H1 (cell line): ENCODE results near the gene DCHS1. TPM values are rescaled to one million over a fixed set of nuclear protein-coding genes. Genes with fewer than 3 reads are reported as not detected.

Experiments used
- CTCF ChIA-PET: fragments of 300-600 bp; sonication (Branson Sonifier 250); formaldehyde crosslinking; loops from one replicate; lab custom pipeline; 2021; ENCODE audit not compliant: partially characterized antibody; lab: Charles Lee
- POLR2A ChIA-PET: fragments of 300-600 bp; sonication (Branson Sonifier 250); formaldehyde crosslinking; loops from one replicate; lab custom pipeline; 2021; ENCODE audit warnings: inconsistent platforms; ENCODE audit not compliant: partially characterized antibody; lab: Charles Lee
- DNase-seq, 2 experiments: peaks; one replicate each; pipeline versions ENCODE4 v3.0.0 to v3.0.0-alpha.2; 2010 to 2022; ENCODE audit warnings: low spot score in 2 of 2, low read depth in 1 of 2, mixed read lengths in 1 of 2
- FAIRE-seq: peaks from 2 replicates; lab custom pipeline; 2011; peaks lifted over from hg19 to GRCh38; lab: Jason Lieb, UNC
- H2AFZ ChIP-seq: 2 replicates; pipeline ENCODE4 v1.8.1; 2012; ENCODE audit warnings: low read length, inconsistent platforms
- H2AK5ac ChIP-seq: 2 replicates; pipeline ENCODE4 v1.6.1; 2013; ENCODE audit warnings: low read depth, low read length
- H2BK120ac ChIP-seq: replicated peaks from 2 replicates; pipeline ENCODE3; 2013; ENCODE audit warnings: low read depth, low read length, inconsistent platforms
- H2BK12ac ChIP-seq: 2 replicates; pipeline ENCODE4 v1.6.1; 2013; ENCODE audit warnings: low read depth, low read length
- H2BK15ac ChIP-seq: 2 replicates; pipeline ENCODE4 v1.6.1; 2013; ENCODE audit warnings: low read length
- H2BK20ac ChIP-seq: 2 replicates; pipeline ENCODE4 v1.6.1; 2013; ENCODE audit warnings: low read length
- H2BK5ac ChIP-seq: 2 replicates; pipeline ENCODE4 v1.6.1; 2013; ENCODE audit warnings: low read depth, low read length
- H3K14ac ChIP-seq: 2 replicates; pipeline ENCODE4 v1.6.1; 2013; ENCODE audit warnings: inconsistent platforms; ENCODE audit not compliant: insufficient read length
- H3K18ac ChIP-seq: 2 replicates; pipeline ENCODE4 v1.6.1; 2013; ENCODE audit warnings: low read length; ENCODE audit errors: extremely low read depth
- H3K23ac ChIP-seq: 2 replicates; pipeline ENCODE4 v1.6.1; 2013; ENCODE audit warnings: inconsistent platforms; ENCODE audit not compliant: insufficient read length
- H3K23me2 ChIP-seq: 2 replicates; pipeline ENCODE4 v1.6.1; 2013; ENCODE audit warnings: low read depth, low read length
- H3K27ac ChIP-seq: 2 replicates; pipeline ENCODE4 v1.6.1; 2011; ENCODE audit warnings: low read depth, low read length, inconsistent platforms
- H3K27me3 ChIP-seq, 4 experiments: replicated peaks in 1 of 4; 1 replicate in 1 of 4; 2 replicates in 3 of 4; pipeline versions ENCODE4 v1.6.1 to v1.8.1; 2011 to 2013; ENCODE audit warnings: low read length in 3 of 4, mild to moderate bottlenecking in 3 of 4, inconsistent platforms in 2 of 4, mixed read lengths in 2 of 4, moderate library complexity in 1 of 4; ENCODE audit not compliant: control insufficient read depth in 3 of 4, insufficient read depth in 3 of 4; ENCODE audit errors: extremely low read depth in 1 of 4
- H3K36me3 ChIP-seq, 4 experiments: 2 replicates each; pipeline versions ENCODE4 v1.6.1 to v1.8.1; 2011 to 2013; ENCODE audit warnings: mild to moderate bottlenecking in 4 of 4, low read length in 3 of 4, moderate library complexity in 2 of 4, control low read depth in 1 of 4, inconsistent platforms in 1 of 4; ENCODE audit not compliant: insufficient read depth in 4 of 4, control insufficient read depth in 2 of 4
- H3K4ac ChIP-seq: replicated peaks from 2 replicates; pipeline ENCODE3; 2013; ENCODE audit warnings: low read length, low read depth, mixed read lengths, inconsistent platforms; ENCODE audit not compliant: insufficient read length
- H3K4me1 ChIP-seq, 4 experiments: replicated peaks in 1 of 4; 1 replicate in 1 of 4; 2 replicates in 3 of 4; pipeline versions ENCODE4 v1.6.1 to v1.8.1; 2011 to 2013; ENCODE audit warnings: low read length in 3 of 4, inconsistent platforms in 2 of 4, mixed read lengths in 1 of 4; ENCODE audit not compliant: insufficient read depth in 4 of 4, control insufficient read depth in 3 of 4
- H3K4me2 ChIP-seq, 2 experiments: 2 replicates each; pipeline versions ENCODE4 v1.6.1 to v1.8.1; 2011 to 2013; ENCODE audit warnings: low read depth in 2 of 2, low read length in 2 of 2, control low read depth in 1 of 2, inconsistent platforms in 1 of 2, mild to moderate bottlenecking in 1 of 2; ENCODE audit not compliant: insufficient read depth in 1 of 2
- H3K4me3 ChIP-seq, 4 experiments: fragments of 200-600, 300-600 bp in 1 of 4; sonication (generic), shearing (Covaris generic), sonication (Bioruptor Twin) in 1 of 4; 2 replicates each; pipeline versions ENCODE4 v1.5.1 to v1.8.1; 2011 to 2016; ENCODE audit warnings: low read length in 4 of 4, low read depth in 3 of 4, control low read depth in 2 of 4, inconsistent platforms in 2 of 4, mild to moderate bottlenecking in 2 of 4, mixed read lengths in 1 of 4, moderate library complexity in 1 of 4; ENCODE audit not compliant: insufficient read depth in 2 of 4; ENCODE audit errors: extremely low read depth in 1 of 4
- H3K56ac ChIP-seq: replicated peaks from 2 replicates; pipeline ENCODE3; 2013; ENCODE audit warnings: low read depth, mild to moderate bottlenecking, mixed read lengths, low read length, inconsistent platforms; ENCODE audit not compliant: insufficient read length
- H3K79me1 ChIP-seq: 2 replicates; pipeline ENCODE4 v1.6.1; 2013; ENCODE audit warnings: low read depth, low read length, control low read depth
- H3K79me2 ChIP-seq, 2 experiments: 2 replicates each; pipeline versions ENCODE4 v1.6.1 to v1.8.1; 2012 to 2013; ENCODE audit warnings: low read length in 2 of 2, mild to moderate bottlenecking in 2 of 2, inconsistent platforms in 1 of 2; ENCODE audit not compliant: insufficient read depth in 2 of 2, control insufficient read depth in 1 of 2
- H3K9ac ChIP-seq, 4 experiments: replicated peaks in 1 of 4; 1 replicate in 1 of 4; 2 replicates in 3 of 4; pipeline versions ENCODE4 v1.6.1 to v1.8.1; 2011 to 2013; ENCODE audit warnings: low read depth in 3 of 4, low read length in 3 of 4, control low read depth in 2 of 4, mild to moderate bottlenecking in 2 of 4, moderate library complexity in 2 of 4, inconsistent platforms in 1 of 4; ENCODE audit errors: extremely low read depth in 1 of 4
- H3K9me3 ChIP-seq, 2 experiments: 2 replicates each; pipeline versions ENCODE4 v1.6.1 to v1.8.1; 2012 to 2013; ENCODE audit warnings: mild to moderate bottlenecking in 2 of 2, moderate library complexity in 2 of 2, control low read depth in 1 of 2, inconsistent platforms in 1 of 2, low read depth in 1 of 2, low read length in 1 of 2, mixed read lengths in 1 of 2; ENCODE audit not compliant: insufficient read depth in 2 of 2
- H4K20me1 ChIP-seq, 2 experiments: replicated peaks in 1 of 2; 2 replicates each; pipeline versions ENCODE3 to v1.8.1; 2011 to 2013; ENCODE audit warnings: inconsistent platforms in 2 of 2, low read length in 2 of 2, mild to moderate bottlenecking in 1 of 2; ENCODE audit not compliant: insufficient read depth in 2 of 2, control insufficient read depth in 1 of 2
- H4K5ac ChIP-seq: 2 replicates; pipeline ENCODE4 v1.6.1; 2013; ENCODE audit warnings: low read length, low read depth, mixed read lengths, inconsistent platforms; ENCODE audit not compliant: insufficient read length
- H4K8ac ChIP-seq: 2 replicates; pipeline ENCODE4 v1.8.0; 2013; ENCODE audit warnings: mild to moderate bottlenecking, moderate library complexity, low read length, inconsistent platforms; ENCODE audit not compliant: insufficient read depth; ENCODE audit errors: extremely low read depth
- H4K91ac ChIP-seq: replicated peaks from 2 replicates; pipeline ENCODE3; 2013; ENCODE audit warnings: low read length, mixed read lengths, inconsistent platforms; ENCODE audit not compliant: insufficient read length
- ASH2L ChIP-seq: fragments of 200-600, 300-600 bp; sonication (generic); IDR thresholded peaks from one replicate; pipeline ENCODE4 v1.7.1; 2017; ENCODE audit warnings: low read length
- BACH1 ChIP-seq: IDR thresholded peaks from 2 replicates; pipeline ENCODE4 v1.6.1; 2012; ENCODE audit warnings: low read length, improper control_type of control experiment
- CHD1 ChIP-seq: IDR thresholded peaks from 2 replicates; pipeline ENCODE4 v1.6.1; 2012; ENCODE audit warnings: low read depth, low read length, improper control_type of control experiment
- HDAC2 ChIP-seq, 2 experiments: fragments of 300-600 bp in 1 of 2; sonication (generic) in 1 of 2; IDR thresholded peaks; 2 replicates each; pipeline ENCODE4 v1.6.1; 2011 to 2012; ENCODE audit warnings: low read depth in 2 of 2, low read length in 2 of 2, mild to moderate bottlenecking in 2 of 2, moderate library complexity in 2 of 2, borderline replicate concordance in 1 of 2, inconsistent platforms in 1 of 2
- MAFK ChIP-seq: IDR thresholded peaks from 2 replicates; pipeline ENCODE4 v1.6.1; 2012; ENCODE audit warnings: low read depth, mild to moderate bottlenecking, improper control_type of control experiment, low read length
- POU5F1 ChIP-seq: IDR thresholded peaks from 2 replicates; pipeline ENCODE4 v1.6.1; 2011; ENCODE audit warnings: low read depth, mild to moderate bottlenecking, low read length, moderate library complexity
- SIX5 ChIP-seq: IDR thresholded peaks from 2 replicates; pipeline ENCODE4 v1.6.1; 2011; ENCODE audit warnings: mild to moderate bottlenecking, low read depth, low read length
- SP2 ChIP-seq: IDR thresholded peaks from 2 replicates; pipeline ENCODE4 v1.6.1; 2012; ENCODE audit warnings: mild to moderate bottlenecking, low read length, inconsistent platforms
- SRF ChIP-seq: IDR thresholded peaks from 2 replicates; pipeline ENCODE4 v1.6.1; 2011; ENCODE audit warnings: mild to moderate bottlenecking, low read depth, low read length, moderate library complexity
- WGBS, 2 experiments: shearing (Covaris generic) in 1 of 2; methylation state at CpG; one replicate each; pipeline versions ENCODE4 v1.1.6 to v1.1.7; 2013 to 2015; ENCODE audit warnings: low lambda C conversion rate in 2 of 2, mixed read lengths in 2 of 2, inconsistent platforms in 1 of 2, low coverage in 1 of 2, missing lambda C conversion rate in 1 of 2; ENCODE audit not compliant: insufficient replicate concordance in 2 of 2, insufficient coverage in 1 of 2, insufficient read length in 1 of 2; ENCODE audit errors: extremely low coverage in 1 of 2, missing lambda C conversion rate in 1 of 2; 5-methylcytosine and 5-hydroxymethylcytosine counted together
- polyA plus RNA-seq, 7 experiments: library from polyadenylated mRNA; depleted of rRNA in 3 of 7; stranded (reverse) in 5 of 7; unstranded in 2 of 7; fragments of >200 nt in 5 of 7; fragments of 200-250 nt in 2 of 7; gene quantifications; 1 replicate in 5 of 7; 2 replicates in 1 of 7; 4 replicates in 1 of 7; pipeline versions ENCODE4 v1.2.1 to v1.2.3, GENCODE V29; 2011 to 2013; ENCODE audit warnings: missing spikeins in 2 of 7, mixed read lengths in 2 of 7
- total RNA-seq: library from RNA; stranded (reverse); fragmentation: NEBNext Ultra II Directional; extraction: Animal tissue kit (Norgen Biotek cat#: 25700); gene quantifications from 2 replicates; pipeline ENCODE4 v1.2.1, GENCODE V29; 2021
- TF ChIP-seq, protein P1 (sequence below): IDR thresholded peaks from 2 replicates; pipeline ENCODE4 v1.6.1; 2012; ENCODE audit warnings: inconsistent platforms
- TF ChIP-seq, protein P2 (sequence below): IDR thresholded peaks from 2 replicates; pipeline ENCODE4 v1.6.1; 2012; ENCODE audit warnings: inconsistent platforms

Gene DCHS1
- total and polyA plus RNA-seq, 2 of the 8 experiments (the other 6 are each of a cell fraction or from before 2014, with no cell fraction given) = 8.2 to 10.5 TPM

GRCh38 chr11:6633422-6634408 lies 21.9 kb downstream of the DCHS1 start:
- H4K5ac ChIP-seq = no peak overlapping the region
- FAIRE-seq = no peak
- CTCF ChIA-PET = interaction anchor here (0.9 to 4.6 kb wide), 5 partner anchors 12 to 73 kb away, joined by 3 to 23 read pairs (median 5); partner anchors contain the start of genes TAF10 and TPP1
- TF ChIP-seq SRF = no peak
- TF ChIP-seq CHD1 = no peak
- no peak for TF ChIP-seq HDAC2 (IDR thresholded peaks at IDR 0.05; ENCODE audit: borderline replicate concordance in 1 of 2, low read depth in 2 of 2, low read length in 2 of 2)
- no peak for TF ChIP-seq MAFK
- TF ChIP-seq POU5F1 = no peak
- no peak for TF ChIP-seq SIX5
- TF ChIP-seq, protein P1, sequence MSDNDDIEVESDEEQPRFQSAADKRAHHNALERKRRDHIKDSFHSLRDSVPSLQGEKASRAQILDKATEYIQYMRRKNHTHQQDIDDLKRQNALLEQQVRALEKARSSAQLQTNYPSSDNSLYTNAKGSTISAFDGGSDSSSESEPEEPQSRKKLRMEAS = no peak
- no peak for TF ChIP-seq SP2
- TF ChIP-seq BACH1 = no peak
- no peak for TF ChIP-seq ASH2L
- TF ChIP-seq, protein P2, sequence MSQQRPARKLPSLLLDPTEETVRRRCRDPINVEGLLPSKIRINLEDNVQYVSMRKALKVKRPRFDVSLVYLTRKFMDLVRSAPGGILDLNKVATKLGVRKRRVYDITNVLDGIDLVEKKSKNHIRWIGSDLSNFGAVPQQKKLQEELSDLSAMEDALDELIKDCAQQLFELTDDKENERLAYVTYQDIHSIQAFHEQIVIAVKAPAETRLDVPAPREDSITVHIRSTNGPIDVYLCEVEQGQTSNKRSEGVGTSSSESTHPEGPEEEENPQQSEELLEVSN = no peak

More at GRCh38 chr11:6633422-6634408, 21.9 kb downstream of the DCHS1 start:
- no peaks in the 10 kb centered on the region for H3K9me3 ChIP-seq
- H3K27me3 ChIP-seq = peaks cover 13 to 38% (median 32%) of the 10 kb centered on the region in 4 experiments
- H3K9ac ChIP-seq = no peak overlapping the region
- no peak overlapping the region for H2AFZ ChIP-seq
- H3K79me2 ChIP-seq = no peaks in the 10 kb centered on the region
- H2BK120ac ChIP-seq = no peak overlapping the region
- WGBS, 2 experiments = 88% methylated on average over 16 of the region's 16 CpGs; no CpG with 5 or more reads in 1 of the 2 experiments
- H3K23me2 ChIP-seq = peaks cover 12% of the 10 kb centered on the region
- no peak overlapping the region for H4K8ac ChIP-seq
- H3K4me1 ChIP-seq = peaks cover 0 to 6% (median 2%) of the 10 kb centered on the region in 4 experiments; a peak in 3 of 7 replicates
- H3K4me3 ChIP-seq = no peak overlapping the region
- no peak overlapping the region for H3K56ac ChIP-seq
- no peak overlapping the region for H2BK15ac ChIP-seq
- H3K36me3 ChIP-seq = no peaks in the 10 kb centered on the region
- no peak overlapping the region for H3K4me2 ChIP-seq
- no peaks in the 10 kb centered on the region; the same call in 1 of the 2 replicates for H3K79me1 ChIP-seq
- H2BK20ac ChIP-seq = no peak overlapping the region
- peaks cover 5 to 7% of the 10 kb centered on the region in 2 experiments for H4K20me1 ChIP-seq
- no peak overlapping the region for H3K14ac ChIP-seq
- H3K18ac ChIP-seq = no peak overlapping the region
- no peak overlapping the region for H3K27ac ChIP-seq
- no peak overlapping the region for H4K91ac ChIP-seq
- POLR2A ChIA-PET = interaction anchor here (1.0 to 1.5 kb wide), 2 partner anchors 10 to 50 kb away, joined by 3 read pairs; partner anchors contain the start of gene MRPL17
- no peak overlapping the region for H2BK5ac ChIP-seq
- no peak overlapping the region for H2AK5ac ChIP-seq
- no peak for DNase-seq
- H2BK12ac ChIP-seq = no peak overlapping the region
- no peak overlapping the region for H3K4ac ChIP-seq
- no peak overlapping the region for H3K23ac ChIP-seq
